Stimulated activated naive CD8-positive, alpha-beta T cell treated with anti-CD3 and anti-CD28 coated beads, Interleukin-15, Interleukin-2, amounts not matched to agents 100 U/mL and 50 U/mL, for 24 hours (primary cell): ENCODE results near the gene ARPP21.

Source experiments
- ATAC-seq: fragments of 150-1000 bp; cut with Tn5 transposase; one replicate; pipeline ENCODE4 v1.10.0; 2021
- DNase-seq: peaks from one replicate; pipeline ENCODE4 v3.0.0; 2021

Gene ARPP21

DNA sequence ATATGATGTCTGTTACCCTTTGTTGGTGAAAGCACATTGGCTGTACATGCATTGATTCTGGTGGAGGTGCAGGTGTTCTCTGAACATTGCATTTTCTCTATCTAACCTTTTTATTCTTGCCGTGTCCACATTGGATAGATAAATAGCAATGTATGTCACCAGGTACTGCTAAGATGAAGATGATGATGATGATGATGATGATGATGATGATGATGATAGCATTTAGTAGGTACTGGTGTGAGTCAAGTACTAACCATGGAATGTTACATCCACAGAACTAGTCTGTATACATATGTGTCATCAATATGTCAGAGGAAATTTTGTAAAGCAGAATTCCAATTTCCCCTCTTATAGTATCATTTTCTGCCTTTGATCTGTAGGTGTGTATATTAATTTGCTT lies 36.3 kb downstream of the ARPP21 start:
- DNase-seq: no peak
- no peak for ATAC-seq

DNA sequence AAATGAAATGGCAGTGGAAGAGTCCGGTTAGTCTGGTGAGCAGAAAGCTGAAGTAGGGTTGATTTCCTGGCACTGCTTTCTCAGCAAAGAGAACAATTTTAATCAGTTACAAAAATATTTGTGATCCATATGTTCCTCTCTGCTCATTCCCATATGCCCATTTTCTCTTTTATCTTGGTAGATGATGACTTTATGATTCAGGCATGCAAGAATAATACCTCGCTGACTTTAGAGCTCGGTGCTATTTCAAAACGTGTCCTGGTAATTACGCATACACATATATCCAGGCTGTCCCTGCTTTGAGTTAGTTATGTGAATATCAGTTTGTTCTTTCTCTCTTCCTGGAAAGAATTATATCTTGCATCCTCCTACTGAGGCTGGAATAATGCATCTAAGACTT lies 38.5 kb downstream of the ARPP21 start:
- ATAC-seq (no peak), DNase-seq (no peak)

DNA sequence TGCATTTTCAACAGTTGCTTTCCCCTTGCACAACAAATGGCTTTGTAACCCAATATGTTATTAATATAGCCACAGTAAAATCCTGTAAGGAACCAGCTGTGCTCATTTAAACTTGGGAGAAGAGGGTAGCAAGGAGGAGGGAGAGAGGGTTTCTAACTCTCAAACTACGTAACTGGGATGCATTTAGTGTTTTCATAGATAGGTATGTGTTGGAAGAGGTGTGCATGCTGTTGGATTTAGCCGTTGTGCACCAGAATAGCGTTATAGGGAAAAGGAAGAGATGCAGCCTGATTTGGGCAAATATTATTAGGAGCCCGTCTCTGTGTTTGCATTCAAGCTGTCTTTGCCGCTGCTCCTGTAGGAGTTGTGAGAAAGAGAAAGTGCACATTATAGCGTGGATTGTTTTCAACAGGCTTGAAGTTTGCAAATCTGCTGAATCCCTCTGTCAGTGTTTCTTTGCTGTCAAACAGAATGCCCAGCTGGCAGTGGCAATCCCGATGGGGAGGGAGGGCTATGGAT lies 39.4 kb downstream of the ARPP21 start:
- DNase-seq (no peak), ATAC-seq (no peak)

DNA sequence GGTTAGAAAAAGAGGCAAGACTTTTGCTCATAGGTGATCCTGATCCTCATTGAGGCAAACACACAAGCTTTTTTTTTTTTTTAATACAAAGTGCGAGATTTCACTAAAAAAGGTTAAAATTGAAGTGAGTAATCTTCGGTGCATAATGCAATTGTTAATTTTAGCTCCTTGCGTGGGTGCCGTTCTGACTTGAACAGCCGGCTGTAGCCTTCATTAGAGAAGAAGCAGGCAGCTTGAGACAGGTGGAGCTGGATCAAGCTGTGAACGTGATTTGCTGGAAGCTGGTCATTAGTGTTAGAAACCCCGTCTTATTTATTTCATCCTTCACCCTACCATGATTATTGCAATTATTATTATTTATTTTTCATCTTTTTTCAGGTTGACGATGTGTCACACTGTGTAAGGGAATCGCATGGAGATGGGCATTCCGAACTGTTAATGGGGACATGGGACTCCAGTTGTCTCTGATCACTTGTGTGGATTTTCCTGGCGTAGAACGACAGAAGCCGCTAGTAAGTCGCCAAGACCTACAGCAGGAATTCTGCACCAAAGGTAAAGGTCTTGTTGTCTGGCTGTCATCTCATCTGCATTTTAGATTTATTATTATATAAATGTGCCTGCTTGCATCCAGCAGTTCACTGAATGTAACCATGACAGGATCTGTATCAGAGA lies 40.2 kb downstream of the ARPP21 start:
- DNase-seq (no peak), ATAC-seq (no peak)

DNA sequence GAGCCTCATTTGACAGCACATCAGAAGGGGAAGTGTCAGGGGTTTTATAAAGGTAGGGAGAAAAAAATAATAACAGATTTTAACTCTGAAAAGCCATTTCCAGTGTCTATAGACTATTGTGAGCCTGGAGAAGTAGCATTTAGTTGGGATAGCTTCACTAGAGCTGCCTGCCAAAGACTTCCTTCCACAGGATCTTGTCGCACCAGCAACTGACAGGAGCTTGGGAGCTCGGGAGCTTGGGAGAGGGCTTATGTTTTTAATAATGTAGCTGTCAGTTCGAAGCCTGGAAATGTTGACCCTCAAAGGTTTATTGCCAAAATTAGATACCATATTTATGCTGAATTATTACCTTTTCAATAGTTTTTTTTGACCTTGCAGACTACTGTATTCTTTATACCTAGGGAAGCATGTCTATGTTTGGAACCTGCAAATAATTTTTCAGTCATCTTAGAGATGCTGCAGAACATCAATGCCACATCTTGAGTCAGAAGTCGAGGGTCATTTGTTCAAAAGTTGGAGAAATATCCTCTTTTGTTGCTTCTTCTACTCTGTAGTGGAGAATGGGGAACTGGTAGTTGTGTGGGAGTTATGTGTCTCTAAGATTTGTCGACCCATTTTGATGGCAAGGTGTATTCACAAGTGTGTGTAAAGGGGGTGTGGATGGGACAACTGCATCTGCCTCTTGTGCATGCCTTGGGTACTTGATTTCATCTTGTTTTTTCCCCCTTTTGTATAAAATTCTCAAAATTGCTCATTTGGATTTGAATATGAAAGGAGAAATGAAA lies 41.7 kb downstream of the ARPP21 start:
- DNase-seq (no peak), ATAC-seq (no peak)

DNA sequence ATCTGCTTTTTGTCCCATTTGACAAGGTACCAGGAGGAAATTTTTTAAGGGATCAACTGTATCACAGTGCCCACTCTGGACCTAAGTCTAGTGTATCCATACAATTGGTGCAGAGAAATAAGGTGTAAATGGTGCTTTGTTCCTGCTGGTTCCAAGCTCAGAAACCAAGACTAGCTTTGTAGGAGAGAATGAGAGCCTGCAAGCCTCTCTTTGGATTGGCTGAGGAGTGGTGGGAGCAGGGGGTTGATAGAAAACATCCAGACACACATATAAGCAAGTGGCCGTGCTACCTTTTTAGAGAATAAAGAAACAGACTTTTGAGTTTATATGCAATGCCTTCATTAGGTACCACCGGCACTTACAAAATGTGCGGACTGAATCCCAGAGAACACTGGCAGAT lies 45.8 kb downstream of the ARPP21 start:
- no peak for DNase-seq
- no peak for ATAC-seq

DNA sequence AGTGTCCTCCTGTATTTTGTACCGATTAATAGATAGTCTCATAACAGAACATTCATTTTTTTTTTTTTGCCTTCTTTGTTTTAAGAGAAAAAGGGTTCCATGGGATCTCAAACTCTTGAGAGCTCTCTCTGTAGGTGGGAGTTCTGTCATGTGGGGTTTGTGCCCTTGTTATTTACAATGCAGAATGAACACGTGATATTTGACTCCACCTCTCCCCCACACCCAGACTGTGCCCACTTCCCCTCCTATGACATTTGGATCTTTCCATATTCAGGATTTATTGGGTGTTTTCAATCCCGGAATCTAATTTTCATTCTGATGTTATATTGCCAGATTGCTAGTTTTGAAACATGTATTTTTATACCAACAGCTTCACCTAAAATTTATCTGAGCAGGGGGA lies 49.5 kb downstream of the ARPP21 start:
- no peak for ATAC-seq

DNA sequence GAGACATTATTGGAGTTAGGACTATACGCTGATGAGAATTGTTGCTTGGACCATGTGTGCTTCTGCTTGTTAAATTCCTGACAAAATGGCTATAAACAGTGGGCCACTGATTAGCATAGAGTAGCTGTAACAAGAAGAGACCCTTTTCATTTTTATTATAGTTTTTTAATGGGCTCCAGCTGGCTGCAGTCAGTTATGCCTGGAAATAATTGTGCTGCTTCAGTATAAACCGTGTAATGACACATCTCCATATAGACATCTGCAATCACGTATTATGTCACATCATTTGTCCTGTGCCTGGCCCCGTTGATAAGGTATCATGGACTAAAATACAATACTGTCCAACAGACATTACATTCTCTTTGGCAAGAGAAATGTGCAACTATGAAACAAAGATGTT lies 50.9 kb downstream of the ARPP21 start:
- no peak for ATAC-seq

More for the DNA sequence above, 49.5 kb downstream of the ARPP21 start:
- no peak for DNase-seq

DNA sequence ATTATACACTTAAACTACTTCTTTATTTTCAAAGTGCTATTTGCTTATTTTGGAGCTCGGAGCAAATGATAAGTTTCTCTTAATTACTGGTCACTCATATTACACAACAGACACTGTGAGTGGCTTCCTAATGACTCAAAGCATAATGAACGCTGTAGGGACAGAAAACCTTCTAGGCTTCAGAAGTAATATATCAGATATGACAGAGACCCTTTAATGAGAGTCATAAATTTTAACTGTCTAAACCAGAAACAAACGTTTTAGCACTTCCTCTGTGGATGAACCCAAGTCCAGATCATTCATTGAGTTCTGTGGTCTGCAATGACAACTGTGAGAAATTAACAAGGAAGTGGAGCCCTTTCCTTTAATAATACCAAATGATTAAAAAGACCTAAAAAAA lies 66.6 kb downstream of the ARPP21 start:
- no peak for ATAC-seq

More for the DNA sequence above, 50.9 kb downstream of the ARPP21 start:
- no peak for DNase-seq

DNA sequence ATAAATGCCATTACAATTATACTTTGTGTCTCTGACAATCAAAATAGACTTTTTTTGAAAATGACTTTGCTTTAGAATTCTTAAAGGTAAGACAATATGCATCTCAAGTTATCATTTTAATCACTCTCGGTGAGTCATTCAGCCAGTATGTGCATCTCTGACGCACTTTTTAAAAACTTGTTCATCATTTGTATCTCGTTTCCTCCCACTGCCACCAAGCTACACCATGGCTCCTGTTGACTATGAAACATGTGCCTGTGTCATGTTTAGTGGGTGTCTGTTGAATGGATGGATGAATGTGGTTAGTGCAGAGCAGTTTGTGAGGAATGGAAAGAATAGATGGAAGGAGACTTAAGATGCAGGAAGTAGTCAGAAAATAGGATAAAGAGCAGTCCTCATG lies 68.6 kb downstream of the ARPP21 start:
- DNase-seq: no peak
- no peak for ATAC-seq

More for the DNA sequence above, 66.6 kb downstream of the ARPP21 start:
- DNase-seq: no peak

DNA sequence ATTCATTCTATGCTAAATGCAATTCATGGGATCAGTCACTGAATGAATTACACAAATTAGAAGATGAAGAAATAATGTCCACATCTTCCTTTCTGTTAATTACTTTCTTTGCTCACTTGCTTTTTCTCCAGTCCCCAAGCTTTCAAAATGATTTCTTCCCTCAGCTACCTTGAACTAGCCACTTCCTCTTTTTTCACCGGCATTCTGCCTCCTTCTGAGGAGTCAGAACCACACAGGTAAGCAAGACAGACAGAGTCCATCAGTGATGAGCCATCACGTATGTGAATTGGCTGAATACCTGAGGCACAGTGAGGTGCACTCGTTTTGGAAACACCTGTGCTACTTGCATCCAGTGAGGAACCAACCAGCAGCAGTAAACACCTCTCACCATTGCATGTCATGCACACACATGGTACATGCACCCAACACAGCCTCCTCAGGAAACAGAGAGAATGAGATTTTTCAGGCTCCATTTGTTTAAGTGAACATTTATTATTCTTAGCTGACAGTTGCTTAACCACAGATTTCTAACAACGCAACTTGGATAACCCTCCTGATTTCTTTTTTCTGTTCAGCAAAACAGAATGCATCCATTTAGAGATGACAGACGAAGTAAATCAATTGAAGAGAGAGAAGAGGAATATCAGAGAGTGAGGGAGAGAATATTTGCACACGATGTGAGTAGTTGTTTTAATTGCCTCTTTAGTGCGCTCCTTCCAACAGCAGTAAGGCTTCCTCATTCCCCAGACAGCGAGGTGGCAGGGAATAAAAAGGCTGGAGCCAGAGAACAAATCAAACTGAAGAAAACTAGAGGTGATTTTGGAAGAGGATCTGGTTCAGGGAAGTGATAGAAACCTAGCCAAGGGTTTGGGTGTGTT lies 69.3 kb downstream of the ARPP21 start:
- no peak for DNase-seq
- ATAC-seq: no peak

DNA sequence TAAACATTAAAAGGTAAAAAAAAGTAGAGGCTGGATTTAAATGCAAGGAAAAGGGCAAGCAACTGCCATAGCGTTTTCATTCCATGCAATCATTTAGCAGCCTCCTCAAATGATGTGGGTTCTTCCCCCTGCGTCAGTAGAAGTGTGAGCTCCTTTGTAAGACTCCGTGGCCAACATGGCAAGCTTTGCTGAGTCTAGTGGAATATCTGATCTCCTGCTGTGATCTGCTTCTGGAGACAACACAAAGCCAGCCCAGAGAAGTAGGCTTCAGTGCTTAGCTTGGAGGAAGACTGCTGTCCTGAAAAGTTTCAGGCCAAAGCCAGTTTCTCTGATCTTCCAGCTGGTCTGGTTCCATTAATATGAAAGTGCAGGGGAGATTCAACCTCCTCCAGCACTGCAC lies 70.4 kb downstream of the ARPP21 start:
- DNase-seq (no peak), ATAC-seq (no peak)

DNA sequence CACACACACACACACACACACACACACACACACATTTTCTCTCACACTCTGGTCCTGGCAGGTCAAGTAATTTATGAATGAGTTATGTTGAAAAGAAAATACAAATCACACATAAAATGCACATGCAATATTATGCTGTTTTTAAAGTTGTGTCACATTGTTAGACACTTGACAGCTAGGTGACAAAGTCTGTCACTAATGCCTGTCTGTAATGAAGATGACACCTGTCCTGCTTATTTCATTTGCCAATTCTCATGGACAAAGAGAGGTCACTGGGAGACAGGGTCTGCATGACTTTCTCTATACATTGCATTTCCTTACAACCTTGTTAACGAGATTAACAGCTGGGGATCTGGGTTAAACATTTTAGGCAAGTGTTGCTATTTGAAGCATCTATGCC lies 71.2 kb downstream of the ARPP21 start:
- ATAC-seq (no peak), DNase-seq (no peak)

DNA sequence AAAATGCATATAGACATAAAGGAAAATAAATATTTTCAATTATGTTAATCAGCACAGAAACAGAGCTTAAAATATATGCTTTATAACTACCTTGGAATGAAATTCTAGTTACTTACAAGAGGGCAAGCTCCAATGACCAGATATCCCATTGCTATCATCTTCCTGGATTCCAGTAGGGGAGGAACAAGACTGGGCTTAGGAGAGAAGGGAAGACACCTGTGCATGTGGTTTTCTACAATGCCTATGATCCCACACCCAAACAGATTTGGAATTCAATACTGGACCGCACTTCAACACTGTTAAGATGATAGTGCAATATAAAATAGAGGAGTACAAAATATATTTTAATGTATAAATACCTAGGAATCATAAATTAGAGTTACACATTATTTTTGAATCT lies 79.6 kb downstream of the ARPP21 start:
- no peak for DNase-seq
- no peak for ATAC-seq

DNA sequence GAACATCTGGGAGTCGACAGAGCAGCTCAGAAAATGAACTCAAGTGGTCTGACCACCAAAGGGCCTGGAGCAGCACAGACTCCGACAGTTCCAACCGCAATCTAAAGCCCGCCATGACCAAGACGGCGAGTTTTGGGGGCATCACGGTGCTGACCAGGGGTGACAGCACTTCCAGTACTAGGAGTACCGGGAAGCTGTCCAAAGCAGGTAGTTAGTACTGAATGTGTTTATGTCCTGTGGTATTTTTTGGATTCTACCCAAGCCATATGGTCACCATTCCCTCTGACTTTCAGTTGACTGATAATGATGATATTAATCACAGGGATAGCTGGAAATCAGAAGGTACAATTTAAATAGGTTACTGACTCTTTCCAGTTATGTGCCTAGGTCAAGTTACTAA lies 82.3 kb downstream of the ARPP21 start:
- no peak for DNase-seq

DNA sequence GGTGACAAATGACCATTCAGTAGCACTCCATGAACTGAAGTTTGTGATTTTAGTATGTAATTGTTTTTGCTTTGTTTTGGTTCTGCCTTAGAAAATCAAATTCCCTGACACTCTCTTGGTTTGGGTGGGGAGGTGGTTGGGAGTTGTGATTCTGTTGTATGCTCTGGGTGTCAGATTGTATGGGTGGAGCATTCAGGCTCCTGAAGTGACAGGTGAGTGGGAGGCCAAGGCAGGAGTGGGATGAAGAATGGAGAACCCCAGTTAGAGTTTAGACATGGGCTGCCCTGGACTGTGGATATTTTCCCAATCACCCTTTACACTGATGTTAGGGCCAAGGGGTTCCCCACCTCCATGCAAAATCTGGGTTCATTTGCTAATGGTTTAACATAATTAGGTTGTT lies 83.6 kb downstream of the ARPP21 start:
- DNase-seq (no peak), ATAC-seq (no peak)

More for the DNA sequence above, 82.3 kb downstream of the ARPP21 start:
- ATAC-seq: no peak

DNA sequence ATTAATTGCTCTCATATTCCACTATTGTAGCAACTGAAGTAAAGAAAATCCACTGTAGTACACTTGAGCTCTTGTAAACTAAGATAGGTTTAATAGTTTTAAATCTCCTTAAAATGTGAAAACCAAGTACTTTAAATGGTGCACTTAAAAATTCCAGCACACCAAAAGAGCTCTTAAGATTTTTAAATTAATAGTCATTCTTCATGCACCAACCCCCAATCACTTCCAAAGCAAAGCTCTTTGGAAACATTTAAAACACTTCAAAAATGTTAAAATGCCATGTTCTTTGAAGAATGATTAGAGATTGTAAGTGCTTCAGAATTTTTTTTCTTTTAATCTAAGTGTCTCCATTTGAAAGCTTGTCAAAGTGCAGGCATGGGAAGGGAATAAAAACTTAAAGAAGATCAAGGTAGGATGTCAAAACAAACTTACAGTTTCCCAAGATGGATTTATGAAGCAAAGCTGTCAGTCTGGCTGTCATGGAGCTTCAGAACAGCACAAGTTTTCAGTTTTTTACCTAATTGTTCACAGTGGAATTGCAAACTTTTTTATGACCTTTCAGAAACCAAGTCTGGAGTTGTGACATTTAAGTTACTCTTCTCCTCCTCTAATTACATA lies 84.3 kb downstream of the ARPP21 start:
- ATAC-seq: no peak
- DNase-seq: no peak

DNA sequence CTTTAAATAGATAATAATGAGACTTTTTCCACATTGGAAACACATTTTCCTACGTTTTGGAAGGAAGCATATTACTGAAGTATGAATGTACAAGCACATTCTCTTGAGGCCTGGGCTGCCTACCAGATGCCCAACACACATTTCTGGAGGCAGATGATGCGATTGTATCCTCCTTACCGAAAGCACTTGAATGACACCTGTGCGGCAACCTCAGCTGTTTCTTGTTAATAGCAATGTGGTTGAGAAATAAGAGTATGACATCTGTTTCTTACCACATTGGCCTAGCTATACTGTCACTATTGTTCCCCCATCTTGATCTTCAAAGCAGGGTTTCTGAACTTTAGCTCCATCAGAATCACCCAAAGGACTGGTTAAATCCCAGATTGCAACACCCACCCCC lies 84.8 kb downstream of the ARPP21 start:
- ATAC-seq: no peak
- DNase-seq: no peak

DNA sequence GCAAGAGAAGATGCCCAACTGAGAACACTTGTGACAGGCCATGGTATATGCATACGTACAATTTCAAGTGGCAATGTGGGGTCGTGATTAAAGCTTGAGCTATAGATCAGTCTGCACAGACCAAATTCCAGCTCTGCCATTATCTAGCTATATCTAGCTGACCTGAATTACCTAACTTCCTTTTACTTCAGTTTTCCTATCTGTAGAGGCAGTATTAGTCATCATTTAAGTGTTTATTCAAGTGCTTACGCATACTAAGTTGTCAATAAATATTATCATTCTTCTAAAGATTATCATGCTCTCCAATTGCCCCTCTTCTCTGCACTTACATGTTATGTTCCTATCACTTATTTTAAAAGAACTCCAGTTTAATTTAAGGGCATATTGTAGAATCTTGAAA lies 87.9 kb downstream of the ARPP21 start:
- no peak for DNase-seq

DNA sequence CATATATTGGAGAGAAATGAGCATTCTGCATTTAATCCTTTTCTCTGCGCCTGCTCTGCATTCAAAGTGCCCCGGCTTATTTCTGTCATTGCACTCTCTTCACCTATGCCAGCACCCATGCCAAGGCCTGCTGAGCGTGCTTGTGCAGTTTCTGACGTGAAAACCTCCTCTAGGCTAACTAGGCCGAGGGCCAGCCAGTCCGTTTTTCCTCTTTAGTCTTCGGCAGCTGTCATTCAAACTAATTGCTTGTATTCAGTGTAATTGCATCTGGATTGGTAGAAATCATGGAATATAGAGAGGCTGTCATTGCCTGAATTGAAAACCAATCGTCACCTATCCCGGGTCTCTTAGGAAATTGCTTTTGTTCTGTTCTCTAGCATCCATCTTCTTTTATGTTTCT lies 94.0 kb downstream of the ARPP21 start:
- ATAC-seq: no peak
- no peak for DNase-seq

More for the DNA sequence above, 87.9 kb downstream of the ARPP21 start:
- no peak for ATAC-seq

DNA sequence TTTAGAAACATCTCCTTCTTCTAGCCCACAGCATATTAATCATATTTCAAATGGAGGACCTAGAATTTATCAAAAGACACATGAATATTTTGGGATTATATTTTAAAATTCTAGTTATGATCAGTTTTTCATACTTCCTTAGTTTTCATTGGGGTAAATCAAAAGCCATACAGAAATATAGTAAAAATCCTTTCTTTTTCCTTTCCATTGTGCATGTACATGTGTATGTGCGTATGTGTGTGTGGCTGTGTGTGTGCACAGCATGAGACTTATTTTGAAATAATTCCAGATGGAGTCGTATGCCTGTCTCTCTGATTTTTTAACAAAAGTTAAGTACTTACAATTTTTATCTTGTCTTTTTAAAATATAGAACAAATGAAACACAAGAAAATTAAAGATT lies 94.5 kb downstream of the ARPP21 start:
- DNase-seq (no peak), ATAC-seq (no peak)

DNA sequence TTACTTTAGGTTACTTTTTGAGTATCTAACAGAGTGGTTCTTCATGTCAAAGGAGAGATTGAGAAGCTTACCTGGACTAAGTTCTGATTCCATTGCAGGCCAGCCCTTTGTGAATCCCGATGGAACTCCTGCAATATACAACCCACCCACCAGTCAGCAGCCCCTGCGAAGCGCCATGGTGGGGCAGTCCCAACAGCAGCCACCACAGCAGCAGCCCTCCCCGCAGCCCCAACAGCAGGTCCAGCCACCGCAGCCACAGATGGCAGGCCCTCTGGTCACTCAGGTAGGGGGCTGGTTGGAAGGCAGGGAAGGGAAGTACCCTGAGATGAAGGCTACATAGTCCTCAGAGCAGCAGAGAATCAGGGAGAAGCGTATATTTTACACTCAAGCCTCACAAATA lies 97.8 kb downstream of the ARPP21 start:
- no peak for DNase-seq
- no peak for ATAC-seq
